Right lobe of liver (tissue), 4 donors: ENCODE data around the gene SLC31A1.

Experiments used
- POLR2A ChIP-seq: fragments of 450-650 bp; IDR thresholded peaks from one replicate; pipeline ENCODE4 v1.6.1; 2017; ENCODE audit warnings: antibody characterized with exemption, mild to moderate bottlenecking
- TF ChIP-seq, protein P1 (sequence below), 4 donors: fragments of 200-600 bp in 3 of 4; fragments of 450-650 bp in 1 of 4; IDR thresholded peaks; one replicate each; pipeline versions ENCODE4 v1.5.1 to v1.8.0; 2016 to 2022; ENCODE audit warnings: antibody characterized with exemption in 4 of 4, mild to moderate bottlenecking in 2 of 4
- donor health status: DM: no; HTN: no; CAD: no.
- donor health status: DM: no; HTN: no; CAD: no.
- donor health status: DM: no; HTN: yes; CAD: no.

DNA sequence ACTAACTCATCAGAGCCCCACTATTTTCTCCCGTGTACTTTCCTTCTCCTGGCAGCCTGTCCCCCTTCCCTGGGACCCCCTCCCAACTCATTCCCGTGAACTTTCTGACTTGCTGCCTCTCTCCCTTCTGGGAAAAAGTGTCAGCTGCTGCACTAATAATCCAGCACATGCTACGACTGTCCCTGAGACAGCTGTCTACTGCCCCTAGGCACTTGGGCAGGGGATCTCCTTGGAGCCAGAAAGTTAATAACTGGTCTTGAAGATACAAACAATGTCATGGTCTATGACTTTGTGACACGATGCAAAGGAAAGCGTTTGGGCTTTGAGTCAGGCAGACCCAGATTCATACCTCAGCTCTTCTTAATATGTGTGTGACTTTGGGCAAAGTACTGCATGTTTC, 91.9 kb downstream of the SLC31A1 start:
- TF ChIP-seq, protein P1, sequence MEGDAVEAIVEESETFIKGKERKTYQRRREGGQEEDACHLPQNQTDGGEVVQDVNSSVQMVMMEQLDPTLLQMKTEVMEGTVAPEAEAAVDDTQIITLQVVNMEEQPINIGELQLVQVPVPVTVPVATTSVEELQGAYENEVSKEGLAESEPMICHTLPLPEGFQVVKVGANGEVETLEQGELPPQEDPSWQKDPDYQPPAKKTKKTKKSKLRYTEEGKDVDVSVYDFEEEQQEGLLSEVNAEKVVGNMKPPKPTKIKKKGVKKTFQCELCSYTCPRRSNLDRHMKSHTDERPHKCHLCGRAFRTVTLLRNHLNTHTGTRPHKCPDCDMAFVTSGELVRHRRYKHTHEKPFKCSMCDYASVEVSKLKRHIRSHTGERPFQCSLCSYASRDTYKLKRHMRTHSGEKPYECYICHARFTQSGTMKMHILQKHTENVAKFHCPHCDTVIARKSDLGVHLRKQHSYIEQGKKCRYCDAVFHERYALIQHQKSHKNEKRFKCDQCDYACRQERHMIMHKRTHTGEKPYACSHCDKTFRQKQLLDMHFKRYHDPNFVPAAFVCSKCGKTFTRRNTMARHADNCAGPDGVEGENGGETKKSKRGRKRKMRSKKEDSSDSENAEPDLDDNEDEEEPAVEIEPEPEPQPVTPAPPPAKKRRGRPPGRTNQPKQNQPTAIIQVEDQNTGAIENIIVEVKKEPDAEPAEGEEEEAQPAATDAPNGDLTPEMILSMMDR (IDR thresholded peaks at IDR 0.05), result no peak
- no peak for TF ChIP-seq POLR2A
